OCI-M2 (cell line): ENCODE data around the gene HS1BP3.

Experiments used
- DNase-seq: peaks from one replicate; lab custom pipeline; 2025; ENCODE audit not compliant: unreplicated experiment; lab: John Stamatoyannopoulos, UW

The HS1BP3 gene

DNA sequence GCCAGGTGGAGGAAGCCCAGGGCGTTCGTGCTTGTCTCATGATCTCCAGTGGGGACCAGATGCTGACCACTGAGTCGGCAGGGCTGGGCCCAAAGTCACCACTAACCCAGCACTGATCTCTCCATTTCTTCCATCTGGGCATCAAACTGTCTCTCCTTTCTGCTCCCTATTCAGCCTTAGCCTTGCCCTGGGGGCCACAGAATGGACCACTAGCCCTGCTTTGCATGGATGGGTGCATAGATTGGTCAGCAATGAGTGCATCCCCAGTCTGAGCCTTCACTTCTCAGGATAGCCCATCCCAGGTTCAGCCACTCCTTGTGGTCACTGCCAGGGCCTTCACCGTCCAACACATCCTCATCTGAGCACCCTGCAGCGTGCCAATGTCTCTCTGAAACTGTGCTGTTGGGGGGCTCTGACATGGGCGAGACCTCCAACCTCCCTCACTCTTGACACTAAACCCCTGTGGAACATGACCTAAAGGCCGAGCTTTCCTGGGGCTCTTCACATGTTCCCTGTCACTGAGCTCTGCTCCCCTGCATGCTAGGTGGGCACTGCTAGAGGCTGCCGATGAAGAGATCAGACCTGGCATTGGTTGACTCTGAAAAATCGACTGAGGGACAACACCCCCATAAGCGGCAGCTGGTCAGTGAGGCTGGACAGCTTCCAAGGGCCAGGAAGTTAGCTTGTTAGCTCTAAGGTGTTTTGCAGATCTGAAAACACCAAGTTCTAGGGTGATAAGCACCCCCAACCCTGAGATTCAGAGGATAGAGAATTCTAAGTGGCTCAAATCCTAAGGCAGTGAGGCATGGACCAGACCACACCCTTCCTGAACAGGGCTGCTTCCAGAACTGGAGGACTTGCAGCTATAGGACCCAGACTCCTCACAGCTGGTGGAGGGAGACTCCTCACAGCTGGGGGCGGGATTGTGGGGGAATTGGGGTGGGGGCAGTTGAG is 61.7 kb downstream of the HS1BP3 start:
- no peak for DNase-seq

DNA sequence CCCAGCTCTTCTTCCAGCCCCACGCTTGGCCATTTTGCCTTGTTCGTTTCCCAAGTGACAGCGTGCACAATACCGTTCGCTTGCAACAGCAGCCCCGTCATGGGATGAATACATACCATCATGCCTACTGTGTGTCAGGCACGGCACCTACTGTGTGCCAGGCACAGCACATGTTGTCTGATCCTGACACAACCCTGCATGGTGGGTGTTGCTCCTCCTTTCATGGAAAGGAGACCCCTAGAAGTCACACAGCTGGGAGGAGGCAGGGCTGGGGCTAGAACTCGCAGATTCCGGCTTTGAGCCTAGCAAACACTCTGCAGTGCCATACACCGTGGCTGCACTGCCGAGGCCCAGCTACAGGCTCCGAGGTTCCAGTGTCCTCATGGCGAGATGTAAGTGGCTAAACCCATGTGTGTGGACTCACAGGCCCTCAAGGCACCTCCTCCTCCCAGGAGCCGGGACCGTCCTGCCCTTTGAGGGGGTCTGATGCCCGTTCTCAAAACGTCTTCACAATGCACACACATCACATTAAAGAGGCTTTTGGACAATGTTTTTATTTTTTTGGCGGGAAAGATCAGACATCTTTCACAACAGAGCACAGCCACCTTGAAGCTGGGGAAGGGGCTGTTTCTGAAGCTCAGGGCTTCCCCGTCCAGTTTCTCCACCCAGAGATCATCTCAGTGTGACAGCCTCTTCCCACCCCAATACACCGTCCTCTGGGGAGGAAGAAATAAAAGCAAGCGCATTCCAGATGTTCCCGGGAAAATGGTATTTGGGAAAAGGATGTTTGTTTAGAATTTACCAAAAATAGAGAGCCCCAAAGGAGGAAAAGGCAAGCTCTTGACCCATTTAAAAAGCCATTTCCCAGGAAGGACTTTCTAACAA is 64.9 kb downstream of the HS1BP3 start:
- no peak for DNase-seq

DNA sequence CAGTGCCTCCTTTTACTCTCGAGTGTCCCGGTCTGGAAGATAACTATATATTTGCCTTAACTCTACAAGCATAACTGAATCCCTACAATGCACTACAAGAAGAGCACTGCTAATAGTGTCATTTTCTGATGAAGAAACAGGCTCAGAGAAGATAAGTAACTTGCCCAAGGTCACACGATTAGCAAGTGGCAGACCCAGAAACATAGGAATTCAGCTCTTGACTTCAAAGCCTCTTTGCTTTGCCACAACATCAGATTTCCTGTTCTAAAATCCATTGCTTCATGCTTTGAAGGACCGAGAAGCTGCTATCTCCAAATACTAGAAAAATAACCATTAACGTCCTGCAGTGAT is 65.6 kb downstream of the HS1BP3 start:
- no peak for DNase-seq

DNA sequence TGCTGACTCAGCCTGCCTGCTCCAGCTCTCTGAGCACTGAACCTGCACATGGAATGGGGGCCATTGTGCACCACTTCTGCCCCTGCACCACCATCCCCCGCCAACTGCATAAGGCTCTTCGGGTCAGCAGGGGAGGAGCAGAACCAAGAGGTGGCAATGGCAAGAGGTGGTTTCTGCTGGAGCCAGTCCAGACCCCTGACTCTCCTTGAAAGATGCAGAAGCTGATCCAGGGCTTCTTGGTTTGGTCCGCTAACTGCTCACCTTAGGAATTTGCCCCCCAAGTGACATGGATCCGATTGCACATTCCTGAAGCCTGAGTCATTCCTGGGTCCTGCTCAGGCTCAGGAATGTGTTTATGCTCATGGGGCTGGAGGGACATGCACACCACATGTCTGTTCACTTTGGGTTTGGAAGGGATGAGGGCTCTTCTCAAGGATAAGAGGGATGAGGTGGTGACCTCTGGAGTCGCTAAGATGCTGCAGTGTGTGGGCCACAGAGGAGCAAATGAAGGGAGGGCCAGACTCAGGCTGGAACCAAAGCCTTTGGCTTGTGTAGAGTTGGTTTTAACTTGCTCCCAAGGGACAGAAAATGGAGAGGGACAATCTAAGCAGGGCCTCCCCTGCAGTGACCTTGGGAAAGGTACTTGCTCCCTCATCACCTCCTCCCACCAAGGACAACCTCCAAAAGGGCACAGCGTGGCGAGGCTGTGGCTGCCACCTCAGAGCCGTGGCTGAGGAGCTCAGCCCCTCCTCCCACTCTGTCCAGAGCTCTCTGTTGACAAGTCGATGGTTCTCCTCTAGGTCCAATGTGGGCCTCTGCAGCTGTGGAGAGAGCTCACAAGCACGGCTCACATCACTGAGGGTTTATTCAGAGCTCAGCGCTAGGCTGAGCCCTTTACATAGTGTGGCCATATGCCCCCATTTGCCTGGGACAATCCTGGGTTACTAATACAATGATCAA is 66.2 kb downstream of the HS1BP3 start:
- DNase-seq, result no peak

DNA sequence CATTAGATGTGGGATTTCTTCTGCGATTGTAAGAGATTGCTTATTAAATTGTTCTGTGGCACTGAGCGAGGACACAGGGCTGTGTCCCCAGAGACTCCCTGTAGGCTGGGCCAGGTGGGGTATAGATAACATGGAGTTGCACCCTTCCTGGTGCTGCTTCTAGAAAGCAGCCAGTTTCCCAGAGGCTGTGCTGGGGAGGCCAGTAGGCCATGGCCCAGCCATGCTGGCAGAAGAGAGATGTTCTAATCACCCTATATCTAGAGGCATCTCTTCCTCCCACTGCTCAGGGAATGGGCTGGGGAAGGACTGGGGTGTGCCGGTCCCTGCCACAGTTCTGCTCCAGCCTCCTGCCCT is 66.9 kb downstream of the HS1BP3 start:
- no peak for DNase-seq

DNA sequence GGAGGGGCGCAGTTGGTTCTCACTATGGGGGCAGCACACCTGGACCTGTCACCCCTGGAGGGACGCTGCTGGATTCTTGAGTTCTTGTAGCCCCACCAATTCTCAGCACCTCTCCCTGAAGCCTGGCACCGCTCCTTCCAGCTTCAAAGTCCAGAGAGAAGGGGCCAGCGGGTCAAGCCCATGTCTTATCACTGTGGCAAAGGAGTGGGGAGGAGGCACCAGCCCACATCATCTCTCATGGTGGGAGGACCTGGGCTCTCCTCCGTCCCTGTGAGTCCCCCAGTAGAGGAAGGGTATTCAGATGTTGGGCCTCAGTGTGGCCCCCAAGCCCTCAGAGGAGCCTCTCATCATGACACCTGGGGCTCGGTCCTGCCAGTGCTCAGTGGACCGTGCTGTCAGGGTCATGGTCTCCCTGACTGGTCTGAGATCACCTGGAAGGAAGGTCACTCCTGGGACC is 67.4 kb downstream of the HS1BP3 start:
- DNase-seq, result no peak

DNA sequence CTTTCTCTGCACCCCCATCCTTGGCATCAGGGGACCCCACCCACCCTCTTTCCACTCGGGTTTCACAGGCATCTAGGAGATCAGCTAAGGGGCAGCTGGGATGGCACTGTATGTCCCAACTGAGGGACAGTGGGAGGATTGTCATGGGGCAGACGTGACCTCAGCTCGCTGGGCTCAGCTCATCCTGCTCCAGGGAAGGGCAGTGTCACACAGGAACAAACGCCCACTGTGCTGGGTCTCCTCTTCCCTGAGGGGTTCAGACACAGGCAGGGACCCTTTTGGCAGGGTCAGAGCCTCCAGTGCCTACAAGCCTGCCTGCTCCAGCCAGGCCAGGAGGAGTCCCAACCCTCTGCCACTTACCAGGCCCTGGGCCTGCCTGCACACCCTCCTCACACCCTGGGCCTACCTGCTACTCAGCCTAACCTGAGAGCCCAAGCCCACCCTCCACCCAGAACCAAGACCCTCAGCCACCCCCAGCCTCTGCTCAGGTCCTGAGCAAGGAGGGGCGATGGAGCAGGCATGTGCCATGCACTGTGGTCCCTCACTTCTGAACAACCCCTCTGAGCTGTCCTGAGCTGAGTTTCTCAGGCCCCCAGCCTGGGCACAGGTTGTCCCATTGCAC is 68.2 kb downstream of the HS1BP3 start:
- no peak for DNase-seq

DNA sequence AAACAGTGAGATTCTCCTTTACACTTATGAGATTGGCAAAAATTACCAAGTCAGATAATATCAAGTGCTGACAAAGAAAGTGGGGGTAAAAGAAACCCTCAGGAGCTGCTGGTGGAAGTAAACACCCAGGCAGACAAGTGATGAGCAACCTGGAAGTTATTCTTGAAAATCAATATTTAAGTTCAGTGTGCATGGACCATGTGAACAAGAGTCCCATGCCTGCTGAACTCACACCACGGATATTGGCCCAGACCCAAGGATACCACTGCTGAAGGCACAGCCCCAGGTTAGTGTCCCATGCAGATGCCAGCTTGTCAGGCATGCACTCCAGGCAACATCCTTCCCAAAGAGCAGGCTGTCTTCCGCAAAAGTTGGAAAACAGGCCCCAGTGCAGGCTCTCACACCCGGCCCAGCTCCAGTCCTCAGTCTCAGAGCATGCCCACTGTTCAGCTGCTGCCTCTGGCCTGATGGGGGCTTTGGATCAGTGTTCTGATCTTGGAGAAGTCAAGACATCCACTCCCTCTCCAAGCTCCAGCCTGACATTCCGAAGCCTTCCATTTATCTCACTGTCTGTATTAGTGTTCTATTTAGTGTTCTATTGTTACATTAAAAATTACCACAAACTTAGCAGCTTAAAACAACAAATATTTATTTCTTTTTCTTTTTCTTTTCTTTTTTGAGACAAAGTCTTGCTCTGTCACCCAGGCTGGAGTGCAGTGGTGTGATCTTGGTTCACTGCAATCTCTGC is 70.0 kb downstream of the HS1BP3 start:
- no peak for DNase-seq

DNA sequence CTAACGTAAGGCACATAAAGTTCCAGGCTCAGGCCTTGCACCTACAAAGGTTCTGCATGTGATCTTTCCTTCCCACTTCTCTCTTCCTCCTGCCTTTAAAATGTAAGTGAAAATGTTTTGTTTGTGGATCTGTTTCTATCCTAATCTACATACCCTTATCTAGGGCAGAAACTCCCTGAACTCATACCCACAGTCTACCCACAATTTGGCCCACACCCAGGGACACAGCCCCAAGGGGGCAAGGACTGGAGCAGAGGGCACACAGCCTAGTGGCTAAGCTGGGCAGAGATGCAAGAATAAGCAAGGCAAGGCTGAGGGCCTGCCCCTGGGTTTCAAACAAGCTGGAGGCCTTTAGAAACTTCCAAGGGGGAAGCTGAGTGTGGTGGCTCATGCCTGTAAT is 71.0 kb downstream of the HS1BP3 start:
- no peak for DNase-seq

DNA sequence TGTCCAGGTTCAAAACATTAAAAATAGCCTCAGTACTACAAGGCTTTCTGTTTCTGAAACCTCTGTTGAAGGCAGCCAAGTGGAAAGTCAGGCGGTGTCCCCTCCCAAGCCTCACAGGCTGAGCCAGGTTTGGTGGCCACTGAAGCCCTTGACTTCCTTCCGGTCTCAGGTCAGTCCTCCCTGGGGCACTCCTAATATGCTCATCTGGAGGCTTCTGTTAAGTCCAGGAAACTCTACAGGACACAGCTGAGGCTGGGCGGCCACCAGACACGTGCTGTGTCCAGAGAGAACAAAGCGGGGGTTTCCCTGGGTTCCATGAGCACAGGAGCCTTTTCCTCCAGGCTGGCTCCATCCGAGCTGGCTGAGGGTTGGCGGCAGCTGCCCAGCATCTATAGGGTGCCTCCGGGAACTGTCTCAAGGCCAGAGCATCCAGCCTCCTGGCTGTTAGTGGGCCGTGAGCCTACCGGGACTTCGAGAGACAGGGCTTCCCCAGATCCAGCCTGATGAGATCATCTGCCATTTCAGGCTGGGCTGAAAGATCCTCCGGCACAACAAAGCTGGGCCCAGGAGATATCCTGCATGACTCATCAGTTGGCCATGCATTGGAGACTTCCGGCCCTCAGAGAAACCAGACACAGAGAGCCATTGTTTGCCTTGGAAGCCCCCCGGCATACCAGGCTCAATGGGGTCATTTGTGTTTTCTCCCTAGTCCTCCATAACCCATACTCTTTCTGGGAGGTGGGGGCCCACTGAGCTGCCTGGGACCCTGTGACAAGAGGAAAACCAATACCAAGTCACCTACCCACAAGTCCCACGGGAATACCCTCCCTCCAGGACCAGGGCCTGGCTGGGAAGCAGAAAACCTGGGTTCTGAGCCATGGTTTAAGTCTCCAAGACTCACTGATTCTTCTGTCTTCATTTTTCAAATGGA is 71.7 kb downstream of the HS1BP3 start:
- no peak for DNase-seq

DNA sequence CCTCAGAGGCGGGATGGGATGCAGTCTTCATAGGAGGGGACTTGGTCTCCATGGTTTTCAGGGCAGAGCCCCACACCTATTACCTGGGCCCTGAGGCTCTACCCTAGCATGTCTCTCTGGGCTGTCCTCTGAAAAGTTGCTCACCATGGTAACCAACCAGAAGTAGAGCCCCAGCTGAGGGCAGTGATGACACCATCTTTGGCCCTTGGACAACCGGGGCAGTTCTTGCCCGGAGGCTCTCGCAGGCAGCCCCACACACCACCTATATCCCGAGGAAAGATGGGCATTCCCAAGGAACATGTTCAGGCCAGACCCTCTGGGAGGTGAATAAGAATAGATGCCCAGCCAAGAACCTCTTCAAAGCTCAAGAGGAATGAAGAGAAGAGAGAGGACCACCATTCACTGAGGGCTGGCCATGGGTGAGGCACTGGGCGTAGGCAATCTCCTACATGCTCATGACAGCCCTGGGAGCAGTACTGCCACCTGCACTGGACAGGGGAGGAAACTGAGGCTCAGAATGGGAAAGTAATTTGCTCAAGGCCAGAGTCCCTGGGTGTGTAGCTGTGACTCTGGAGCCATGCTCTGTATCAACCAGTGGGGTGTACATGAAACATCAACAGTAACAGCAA is 72.5 kb downstream of the HS1BP3 start:
- DNase-seq, result no peak

DNA sequence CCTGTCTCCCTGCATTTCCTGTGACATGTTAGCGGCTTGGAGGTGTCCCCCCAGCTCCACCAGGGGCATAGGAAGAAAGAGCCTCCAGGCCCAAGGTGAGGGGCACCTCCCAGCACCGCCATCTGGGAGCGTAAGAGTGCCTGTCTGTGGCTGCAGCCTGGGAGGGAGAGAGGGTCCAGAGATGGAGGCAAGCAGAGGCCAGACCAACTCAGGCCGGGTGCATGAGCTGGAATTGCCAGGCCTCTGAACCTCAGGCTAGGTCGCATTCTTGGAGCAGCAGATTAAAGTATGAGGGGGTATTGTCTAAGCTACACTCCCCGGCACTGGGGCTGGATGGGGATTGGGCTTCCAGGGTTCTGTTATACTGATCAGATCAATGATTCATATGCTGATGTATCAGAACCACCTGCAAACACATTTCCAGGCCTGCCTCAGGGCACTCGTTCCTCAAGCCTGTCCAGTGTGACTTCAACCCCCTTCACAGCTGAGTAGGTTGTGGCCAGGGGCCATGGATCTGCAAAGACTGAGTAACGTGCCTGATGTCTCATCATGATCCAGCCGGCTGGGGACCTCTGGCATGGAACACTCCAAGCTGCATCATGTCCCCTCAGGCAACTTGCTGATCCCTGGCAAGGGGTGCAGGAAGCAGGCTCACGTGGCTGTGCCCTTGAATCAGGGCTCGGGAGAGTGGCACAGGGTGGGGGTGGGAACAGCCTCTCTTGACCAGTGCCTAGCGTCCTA is 73.2 kb downstream of the HS1BP3 start:
- no peak for DNase-seq

DNA sequence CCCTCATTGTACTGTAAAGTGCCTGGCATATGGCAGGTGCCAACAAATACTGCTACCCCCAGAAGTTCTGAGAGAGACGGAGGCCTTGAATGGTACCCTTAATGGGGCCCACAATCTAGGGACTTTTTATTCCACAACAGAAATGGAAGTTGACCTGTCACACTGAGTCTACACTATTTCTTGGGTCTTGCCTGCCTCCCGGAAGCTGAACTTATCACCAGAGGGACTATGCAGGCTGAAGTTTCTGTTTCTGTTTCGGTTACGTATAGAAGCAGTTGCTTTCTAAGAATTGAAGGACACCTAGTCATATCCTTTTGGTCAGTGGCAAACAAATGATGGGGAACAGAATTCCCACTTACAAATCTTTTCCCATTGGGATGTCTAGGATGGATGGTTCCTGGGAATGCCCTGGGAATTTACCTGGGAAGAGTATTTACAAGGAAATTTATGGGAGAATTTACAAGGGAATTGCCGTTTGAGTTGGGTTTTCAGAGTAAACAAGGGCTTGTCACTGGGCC is 74.2 kb downstream of the HS1BP3 start:
- no peak for DNase-seq

DNA sequence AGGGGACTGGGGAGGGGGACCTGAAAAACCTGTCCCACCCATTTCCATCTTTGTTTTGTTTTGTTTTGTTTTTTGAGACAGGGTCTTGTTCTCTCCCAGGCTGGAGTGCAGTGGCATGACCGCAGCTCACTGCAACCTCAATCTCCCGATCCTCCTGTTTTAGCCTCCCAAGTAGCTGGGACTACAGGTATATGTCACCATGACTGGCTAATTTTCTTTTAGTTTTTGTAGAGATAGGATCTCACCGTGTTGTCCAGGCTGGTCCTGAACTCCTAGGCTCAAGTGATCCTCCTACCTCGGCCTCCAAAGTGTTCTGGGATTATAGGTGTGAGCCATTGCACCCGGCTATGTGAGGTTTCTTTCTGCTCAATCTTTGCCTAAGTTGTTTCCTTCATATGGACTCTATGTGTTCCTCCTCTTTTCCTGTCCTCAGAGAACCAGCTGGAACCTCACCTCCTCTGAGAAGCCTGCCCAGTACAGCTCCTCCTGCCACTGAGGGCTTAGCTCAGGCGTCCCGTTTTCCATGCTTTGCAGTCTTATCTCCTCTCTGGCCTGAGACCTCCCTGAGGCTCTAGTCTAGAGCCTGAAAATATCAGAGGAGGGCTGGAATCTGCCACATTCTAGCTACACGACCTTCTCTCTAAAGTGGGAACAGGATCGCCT is 74.8 kb downstream of the HS1BP3 start:
- no peak for DNase-seq

DNA sequence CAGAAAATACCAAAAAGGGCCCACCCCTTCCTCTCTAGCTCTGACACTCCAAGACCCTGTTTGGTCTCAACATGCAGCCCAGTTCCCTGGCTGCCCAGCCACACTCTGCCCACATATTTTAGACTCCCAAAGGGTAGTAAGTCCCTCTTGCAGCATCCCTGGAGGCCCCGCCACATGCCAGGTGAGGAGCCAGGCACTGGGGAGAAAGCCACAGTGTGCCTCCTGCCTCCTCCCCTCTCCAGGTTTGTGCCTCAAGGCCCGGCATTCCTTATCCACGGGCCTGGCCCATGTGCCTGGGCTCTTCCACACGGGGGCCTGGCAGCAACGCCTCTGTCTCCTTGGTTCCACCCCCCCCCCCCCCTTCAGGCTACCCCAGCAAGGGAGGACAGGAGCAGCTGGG is 75.5 kb downstream of the HS1BP3 start:
- DNase-seq, result no peak

DNA sequence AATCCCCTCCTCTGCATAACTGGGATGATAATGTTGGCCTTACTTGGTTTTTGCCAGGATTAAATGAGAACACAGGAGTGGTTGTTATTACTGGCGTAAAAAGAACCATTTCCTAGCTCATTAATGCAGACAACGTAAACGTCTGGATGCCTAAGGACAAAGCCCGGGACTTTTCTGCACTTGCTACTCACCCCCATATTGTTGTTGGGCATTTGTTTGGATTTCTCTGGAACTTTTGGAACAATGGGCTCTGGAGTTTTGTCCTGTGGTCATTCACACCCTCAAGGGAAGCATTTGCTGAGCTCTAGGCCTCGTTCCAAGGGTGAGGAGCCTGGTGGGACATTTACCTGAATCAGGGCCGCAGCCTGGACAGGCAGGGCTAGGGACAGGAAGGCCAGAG is 76.0 kb downstream of the HS1BP3 start:
- DNase-seq, result no peak

DNA sequence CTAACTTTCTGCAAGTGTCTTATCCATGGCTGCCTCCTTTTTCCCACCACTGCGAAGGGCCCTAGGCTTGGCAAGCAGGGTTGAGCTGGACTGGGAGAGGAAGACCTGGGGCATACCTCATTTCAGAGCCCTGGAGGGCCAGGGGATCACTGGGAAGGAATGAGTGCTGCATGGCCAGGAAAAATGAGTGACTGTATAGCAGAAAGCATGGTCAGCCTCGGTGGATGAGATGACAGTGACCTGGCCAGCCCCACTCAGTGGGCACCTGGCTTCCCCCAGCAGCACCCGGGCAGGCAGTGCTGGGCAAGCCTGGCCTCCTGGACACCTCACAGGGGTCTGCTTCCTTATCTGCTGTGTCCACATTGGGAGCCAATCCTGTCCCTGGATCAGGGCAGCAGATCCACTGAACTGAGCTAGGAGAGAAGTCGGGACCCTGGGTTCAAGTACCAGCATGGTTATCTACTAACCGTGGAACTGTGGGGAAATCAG is 76.4 kb downstream of the HS1BP3 start:
- DNase-seq, result no peak
